ENCODE results near the gene ZFPM1.

Gene ZFPM1

GRCh38 chr16:88531346-88531745 lies 78.3 kb downstream of the ZFPM1 start:
- DNase-seq = no peak

GRCh38 chr16:88531931-88532433 lies 78.9 kb downstream of the ZFPM1 start:
- no peak for DNase-seq

GRCh38 chr16:88532434-88533241 lies 79.6 kb downstream of the ZFPM1 start:
- no peak for DNase-seq

DNA sequence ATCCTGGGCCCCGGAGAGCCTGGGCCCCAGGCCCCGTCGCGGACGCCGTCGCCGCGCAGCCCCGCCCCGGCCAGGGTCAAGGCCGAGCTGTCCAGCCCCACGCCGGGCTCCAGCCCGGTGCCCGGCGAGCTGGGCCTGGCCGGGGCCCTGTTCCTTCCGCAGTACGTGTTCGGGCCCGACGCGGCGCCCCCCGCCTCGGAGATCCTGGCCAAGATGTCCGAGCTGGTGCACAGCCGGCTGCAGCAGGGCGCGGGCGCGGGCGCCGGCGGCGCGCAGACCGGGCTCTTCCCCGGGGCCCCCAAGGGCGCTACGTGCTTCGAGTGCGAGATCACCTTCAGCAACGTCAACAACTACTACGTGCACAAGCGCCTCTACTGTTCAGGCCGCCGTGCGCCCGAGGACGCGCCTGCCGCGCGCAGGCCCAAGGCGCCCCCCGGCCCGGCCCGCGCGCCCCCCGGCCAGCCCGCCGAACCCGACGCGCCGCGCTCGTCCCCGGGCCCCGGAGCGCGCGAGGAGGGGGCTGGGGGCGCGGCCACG lies 80.4 kb downstream of the ZFPM1 start:
- no peak for DNase-seq

DNA sequence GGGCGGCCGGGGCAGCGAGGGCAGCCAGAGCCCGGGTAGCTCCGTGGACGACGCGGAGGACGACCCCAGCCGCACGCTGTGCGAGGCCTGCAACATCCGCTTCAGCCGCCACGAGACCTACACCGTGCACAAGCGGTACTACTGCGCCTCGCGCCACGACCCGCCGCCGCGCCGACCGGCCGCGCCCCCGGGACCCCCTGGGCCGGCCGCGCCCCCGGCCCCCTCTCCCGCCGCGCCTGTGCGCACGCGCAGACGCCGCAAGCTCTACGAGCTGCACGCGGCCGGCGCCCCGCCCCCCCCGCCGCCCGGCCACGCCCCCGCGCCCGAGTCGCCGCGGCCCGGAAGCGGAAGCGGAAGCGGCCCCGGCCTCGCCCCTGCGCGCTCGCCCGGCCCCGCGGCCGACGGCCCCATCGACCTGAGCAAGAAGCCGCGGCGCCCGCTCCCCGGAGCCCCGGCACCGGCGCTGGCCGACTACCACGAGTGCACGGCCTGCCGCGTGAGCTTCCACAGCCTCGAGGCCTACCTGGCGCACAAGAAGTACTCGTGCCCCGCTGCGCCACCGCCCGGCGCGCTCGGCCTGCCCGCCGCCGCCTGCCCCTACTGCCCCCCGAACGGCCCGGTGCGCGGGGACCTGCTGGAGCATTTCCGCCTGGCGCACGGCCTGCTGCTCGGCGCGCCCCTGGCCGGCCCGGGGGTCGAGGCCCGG lies 81.0 kb downstream of the ZFPM1 start:
- peak; percentile 67 for DNase-seq

DNA sequence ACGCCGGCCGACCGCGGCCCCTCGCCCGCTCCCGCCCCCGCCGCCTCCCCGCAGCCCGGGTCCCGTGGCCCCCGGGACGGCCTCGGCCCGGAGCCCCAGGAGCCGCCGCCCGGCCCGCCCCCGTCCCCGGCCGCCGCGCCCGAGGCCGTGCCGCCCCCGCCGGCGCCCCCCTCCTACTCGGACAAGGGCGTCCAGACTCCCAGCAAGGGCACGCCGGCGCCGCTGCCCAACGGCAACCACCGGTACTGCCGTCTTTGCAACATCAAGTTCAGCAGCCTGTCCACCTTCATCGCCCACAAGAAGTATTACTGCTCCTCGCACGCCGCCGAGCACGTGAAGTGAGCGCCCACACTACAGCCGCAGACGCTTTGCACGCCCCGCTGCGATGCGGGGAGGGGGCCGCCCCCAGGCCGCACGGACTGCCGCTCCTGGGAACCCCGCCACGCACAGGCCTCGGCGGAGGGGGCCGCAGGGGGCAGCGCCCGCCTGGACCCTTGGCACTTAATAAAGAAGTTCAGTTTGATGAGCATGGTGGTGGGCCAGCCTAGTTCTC lies 81.6 kb downstream of the ZFPM1 start:
- DNase-seq = no peak

- no peak for DNase-seq
Observed at GRCh38 chr16:88535191-88535856, 82.2 kb downstream of the ZFPM1 start.

- no peak for DNase-seq
Observed at GRCh38 chr16:88535857-88536222, 82.8 kb downstream of the ZFPM1 start.

GRCh38 chr16:88536510-88536909 lies 83.4 kb downstream of the ZFPM1 start:
- no peak for DNase-seq

DNA sequence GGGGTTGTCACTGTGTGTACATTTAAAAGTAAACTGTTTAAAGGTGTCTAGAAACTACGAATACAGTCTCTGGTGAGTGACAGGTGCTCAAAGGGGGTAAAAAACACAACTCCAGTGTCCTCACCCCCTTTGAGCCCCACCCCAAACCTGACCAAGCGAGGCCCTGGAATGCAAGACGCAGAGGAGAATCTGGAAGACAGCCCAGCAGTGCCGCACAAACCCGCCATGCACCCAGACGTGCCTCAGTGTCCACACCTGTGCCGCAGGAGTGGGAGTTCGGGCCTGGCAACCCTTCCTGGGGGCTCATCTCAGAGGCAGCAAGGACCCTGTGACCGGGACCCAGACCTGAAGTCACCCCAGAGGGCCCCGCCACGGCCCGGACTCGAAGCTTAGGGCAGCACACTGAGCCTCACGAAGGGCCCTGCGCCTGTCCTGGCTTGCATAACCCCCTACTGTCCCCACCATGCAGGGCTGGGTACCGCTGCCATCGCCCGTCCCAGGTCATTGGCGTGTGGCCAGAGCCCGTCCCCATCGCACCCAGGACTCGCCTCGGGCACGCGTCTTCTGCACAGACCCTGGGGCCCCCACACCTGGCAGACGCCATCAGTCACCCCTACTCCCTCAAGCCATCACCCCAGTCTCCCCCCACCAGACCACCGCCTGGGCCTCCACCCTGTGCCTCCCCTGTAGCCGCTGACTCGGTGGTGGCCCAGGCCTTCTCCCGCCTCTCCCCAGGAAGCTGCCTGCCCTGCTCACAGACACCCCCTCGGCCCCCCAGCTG lies 84.1 kb downstream of the ZFPM1 start:
- no peak for DNase-seq

DNA sequence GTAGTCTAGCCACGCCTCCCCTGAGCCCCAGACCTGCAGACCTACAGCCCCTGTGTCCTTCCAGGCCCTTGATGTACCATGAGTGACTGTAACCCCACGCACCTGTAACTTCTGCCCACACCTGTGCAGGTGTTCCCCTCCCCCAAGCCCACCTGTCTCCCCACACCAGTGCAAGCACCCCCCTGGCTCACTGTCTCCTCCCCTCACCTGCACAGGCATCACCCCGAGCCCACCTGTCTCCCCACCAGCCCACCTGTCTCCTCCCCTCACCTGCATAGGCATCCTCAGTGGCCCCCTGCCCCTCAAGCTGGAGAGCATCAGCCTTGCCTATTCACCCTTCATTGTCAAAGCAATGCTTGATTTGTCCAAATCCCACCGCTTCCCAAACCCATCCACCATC lies 84.8 kb downstream of the ZFPM1 start:
- DNase-seq = no peak

DNA sequence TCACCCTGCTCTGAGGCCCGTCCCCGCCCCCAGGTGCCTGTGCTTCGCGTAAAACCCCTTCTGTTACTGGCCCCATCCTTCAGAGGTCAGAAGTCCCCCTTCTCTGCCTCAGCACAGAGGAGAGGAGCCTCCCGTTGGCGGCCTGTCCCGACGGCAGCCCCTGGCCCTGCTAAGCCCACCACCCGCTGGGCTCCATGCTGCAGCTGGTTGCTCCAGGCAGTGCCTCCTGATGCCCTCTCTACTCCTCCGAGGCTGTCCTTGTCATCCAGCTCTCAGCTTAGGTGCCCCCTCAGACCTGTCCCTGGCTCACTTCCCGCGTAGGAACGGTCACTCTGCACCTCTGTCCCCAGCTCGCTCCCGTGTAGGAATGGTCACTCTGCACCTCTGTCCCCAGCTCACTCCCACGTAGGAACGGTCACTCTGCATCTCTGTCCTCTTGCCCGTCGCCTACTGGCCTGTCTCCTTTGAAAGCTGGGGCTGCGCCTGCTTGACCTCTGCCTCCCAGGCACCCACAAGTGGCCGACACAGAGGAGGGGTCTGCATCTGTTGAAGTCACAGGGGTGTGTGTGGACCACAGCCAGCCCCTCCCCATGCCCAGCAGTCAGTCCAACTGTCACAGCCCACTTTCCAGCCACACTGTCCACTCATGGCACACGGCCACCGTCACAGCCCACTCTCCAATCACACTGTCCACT lies 85.4 kb downstream of the ZFPM1 start:
- DNase-seq = no peak

DNA sequence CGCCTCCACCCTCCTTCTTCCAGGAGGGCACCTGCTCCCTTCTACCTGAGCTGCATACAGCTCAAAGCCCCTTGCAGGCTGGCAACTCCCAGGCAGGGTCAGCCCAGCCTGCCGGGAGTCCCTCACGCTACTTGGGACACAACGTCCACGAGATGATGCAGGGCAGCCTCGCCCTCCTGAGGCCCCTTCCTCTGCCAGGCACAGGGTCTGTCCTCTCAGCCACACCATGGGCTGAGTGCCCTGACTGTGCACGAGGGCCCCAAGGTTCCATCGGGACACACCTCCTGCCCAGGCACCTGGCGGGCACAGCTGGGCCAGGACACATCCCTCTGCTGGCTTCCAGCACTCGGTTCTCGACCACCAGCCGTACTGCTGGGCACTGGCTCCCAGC lies 86.2 kb downstream of the ZFPM1 start:
- no peak for DNase-seq

DNA sequence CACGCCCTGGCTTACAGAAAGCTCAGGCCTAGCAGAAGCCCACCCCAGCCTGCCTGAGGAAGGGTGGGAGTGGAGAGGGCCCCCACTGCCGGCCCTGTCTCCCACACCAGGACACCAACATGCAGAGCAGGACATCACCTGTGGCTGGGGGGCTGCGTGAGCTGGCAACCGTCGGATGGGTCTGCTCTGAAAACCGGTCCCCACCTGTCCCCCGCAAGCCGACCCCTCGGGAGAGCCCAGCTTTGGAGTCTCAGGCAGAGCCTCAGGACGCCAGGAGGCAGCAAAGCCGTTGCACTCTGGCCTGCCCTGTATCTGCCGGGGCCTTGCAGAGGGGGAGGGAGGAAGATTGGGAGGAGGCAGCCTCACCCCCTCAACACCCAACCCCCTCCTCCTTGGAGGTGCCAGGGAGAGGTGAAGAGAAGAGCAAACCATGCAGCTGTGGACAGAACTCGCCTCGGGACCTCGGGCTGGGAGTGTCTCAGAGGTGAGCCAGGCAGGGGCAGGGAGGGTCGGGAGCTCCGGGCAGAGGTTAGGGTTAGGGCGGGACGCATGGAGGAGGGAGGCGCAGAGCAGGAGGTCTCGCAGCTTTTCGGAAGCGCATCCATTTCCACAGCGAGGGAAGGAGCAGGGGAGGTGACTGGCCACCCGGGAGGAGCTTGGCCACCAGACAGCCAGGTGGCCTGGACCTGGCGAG lies 86.7 kb downstream of the ZFPM1 start:
- DNase-seq = no peak

DNA sequence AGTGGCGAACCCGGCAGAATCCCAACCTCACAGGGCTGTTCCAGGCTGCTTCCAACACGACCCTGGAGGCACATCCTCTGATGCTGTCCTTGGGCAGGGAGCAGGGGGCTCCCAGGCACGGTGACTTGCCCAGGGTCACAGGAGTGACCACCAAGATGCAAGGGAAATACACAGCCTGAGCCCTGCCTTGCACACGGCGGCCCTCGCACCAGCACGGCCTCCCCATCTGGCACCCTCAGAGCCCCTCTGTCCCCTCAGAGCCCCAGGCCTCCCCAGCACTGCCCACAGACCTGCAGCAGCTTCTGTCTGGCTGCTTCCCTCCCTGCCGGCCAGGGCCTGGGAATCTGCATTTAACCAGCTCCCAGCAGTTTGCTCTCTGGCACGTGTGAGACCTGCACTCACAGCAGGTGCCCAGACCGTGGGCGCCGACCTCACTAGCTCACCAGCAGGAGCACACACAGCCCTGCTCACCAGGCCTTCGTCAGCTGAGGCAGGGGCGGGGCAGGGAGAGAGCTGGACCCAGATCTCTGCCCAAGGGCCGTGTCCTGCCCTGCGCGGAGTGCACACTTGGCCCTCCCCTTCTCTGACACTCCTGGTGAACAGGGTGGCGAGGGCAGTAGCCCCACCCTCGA lies 87.4 kb downstream of the ZFPM1 start:
- no peak for DNase-seq

GRCh38 chr16:88541831-88542616 lies 88.9 kb downstream of the ZFPM1 start:
- DNase-seq = no peak

- DNase-seq = no peak
Observed at GRCh38 chr16:88543230-88543813, 90.2 kb downstream of the ZFPM1 start.

DNA sequence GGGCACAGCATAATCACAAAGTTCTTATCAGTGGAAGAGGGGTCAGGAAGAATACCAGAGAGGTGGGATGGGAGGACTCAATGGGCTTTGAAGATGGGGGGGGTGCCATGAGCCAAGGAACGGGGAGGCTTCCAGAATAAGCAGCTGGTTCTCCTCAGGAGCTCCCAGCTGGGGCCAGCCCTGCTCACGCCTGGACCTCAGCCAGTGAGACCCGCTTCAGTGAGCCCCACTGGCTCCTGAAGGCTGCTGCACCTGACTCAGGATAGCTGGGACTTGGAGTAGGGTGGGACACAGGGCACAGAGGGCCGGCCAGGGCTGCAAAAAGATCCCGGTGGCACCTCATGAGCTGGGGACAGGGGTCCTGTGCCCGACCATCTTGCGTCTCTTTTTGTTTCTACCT lies 92.7 kb downstream of the ZFPM1 start:
- no peak for DNase-seq

Measured in effector CD8-positive, alpha-beta T cell (primary cell).